Endothelial cell of umbilical vein (primary cell): ENCODE results near the gene CNR2. TPM values are rescaled to one million over a fixed set of nuclear protein-coding genes. Genes with fewer than 3 reads are reported as not detected.

Experiments
- BruUV-seq: library from RNA; stranded (reverse); fragments of 400-500 nt; replicated peaks from 2 replicates; lab custom pipeline; 2021; lab: Mats Ljungman, UMichigan
- CTCF ChIA-PET: fragments of 300-600, 350-600 bp; sonication (Branson Sonifier 250); formaldehyde crosslinking; loops from one replicate; lab custom pipeline; 2021; ENCODE audit warnings: antibody characterized with exemption, inconsistent platforms; lab: Charles Lee
- POLR2A ChIA-PET: fragments of 300-600, 350-600 bp; sonication (Branson Sonifier 250); formaldehyde crosslinking; loops from one replicate; lab custom pipeline; 2021; ENCODE audit warnings: antibody characterized with exemption, inconsistent platforms; lab: Charles Lee
- DNase-seq: peaks from one replicate; pipeline ENCODE4 v3.0.0-alpha.2; 2011; ENCODE audit warnings: low read depth, low spot score
- FAIRE-seq: peaks from 2 replicates; lab custom pipeline; 2011; peaks lifted over from hg19 to GRCh38; lab: Jason Lieb, UNC
- H2AFZ ChIP-seq: 2 replicates; pipeline ENCODE4 v1.6.0; 2012; ENCODE audit warnings: low read depth, low read length, control low read depth, inconsistent platforms
- H3K27ac ChIP-seq: 2 replicates; pipeline ENCODE4 v1.5.1; 2011; ENCODE audit warnings: low read depth, mild to moderate bottlenecking, control low read depth, low read length, moderate library complexity; ENCODE audit not compliant: insufficient read depth
- H3K27me3 ChIP-seq, 2 experiments: 2 replicates each; pipeline versions ENCODE4 v1.6.0 to v1.6.1; 2011; ENCODE audit warnings: low read length in 2 of 2, mixed read lengths in 1 of 2; ENCODE audit not compliant: control insufficient read depth in 2 of 2, insufficient read depth in 2 of 2
- H3K36me3 ChIP-seq, 2 experiments: 2 replicates in 1 of 2; 3 replicates in 1 of 2; pipeline ENCODE4 v1.5.1; 2011; ENCODE audit warnings: low read length in 2 of 2, mild to moderate bottlenecking in 1 of 2, moderate library complexity in 1 of 2; ENCODE audit not compliant: control insufficient read depth in 2 of 2, insufficient read depth in 2 of 2; ENCODE audit errors: extremely low read depth in 1 of 2
- H3K4me1 ChIP-seq: 3 replicates; pipeline ENCODE4 v1.5.1; 2011; ENCODE audit warnings: mild to moderate bottlenecking, low read length; ENCODE audit not compliant: control insufficient read depth, insufficient read depth; ENCODE audit errors: extremely low read depth
- H3K4me2 ChIP-seq: 2 replicates; pipeline ENCODE4 v1.6.1; 2011; ENCODE audit warnings: low read length, control low read depth, mixed read lengths; ENCODE audit not compliant: insufficient read depth
- H3K4me3 ChIP-seq, 3 experiments: fragments of 200-600 bp in 1 of 3; sonication (generic), shearing (Covaris generic) in 1 of 3; replicated peaks in 1 of 3; 2 replicates each; pipeline ENCODE4 v1.5.1; 2011 to 2016; ENCODE audit warnings: control low read depth in 3 of 3, low read length in 3 of 3, mild to moderate bottlenecking in 2 of 3, inconsistent platforms in 1 of 3, low read depth in 1 of 3, moderate library complexity in 1 of 3; ENCODE audit not compliant: insufficient read depth in 1 of 3
- H3K79me2 ChIP-seq: 2 replicates; pipeline ENCODE4 v1.6.0; 2012; ENCODE audit warnings: low read length, inconsistent platforms; ENCODE audit not compliant: control insufficient read depth, insufficient read depth
- H3K9ac ChIP-seq: replicated peaks from 2 replicates; pipeline ENCODE3; 2011; ENCODE audit warnings: low read length, control low read depth; ENCODE audit not compliant: insufficient read depth; ENCODE audit errors: extremely low read depth
- H3K9me1 ChIP-seq: replicated peaks from 3 replicates; pipeline ENCODE4 v1.6.0; 2011; ENCODE audit warnings: mild to moderate bottlenecking, low read length; ENCODE audit not compliant: control insufficient read depth, insufficient read depth; ENCODE audit errors: extremely low read depth
- H3K9me3 ChIP-seq: replicated peaks from 2 replicates; pipeline ENCODE4 v1.5.1; 2012; ENCODE audit warnings: low read length, inconsistent platforms; ENCODE audit not compliant: control insufficient read depth, insufficient read depth
- H4K20me1 ChIP-seq: replicated peaks from 2 replicates; pipeline ENCODE3; 2011; ENCODE audit warnings: mild to moderate bottlenecking, low read length; ENCODE audit not compliant: control insufficient read depth, insufficient read depth; ENCODE audit errors: extremely low read depth
- CTCF ChIP-seq, 2 donors: IDR thresholded peaks; 1 replicate in 1 of 2; 2 replicates in 1 of 2; pipeline ENCODE4 v1.5.1; 2011; ENCODE audit warnings: low read length in 2 of 2, mild to moderate bottlenecking in 2 of 2, moderate library complexity in 2 of 2, control low read depth in 1 of 2, inconsistent platforms in 1 of 2, low read depth in 1 of 2; ENCODE audit not compliant: insufficient read depth in 1 of 2; ENCODE audit errors: extremely low read depth in 1 of 2
- EZH2 ChIP-seq: IDR thresholded peaks from 2 replicates; pipeline ENCODE4 v1.6.1; 2012; ENCODE audit warnings: borderline replicate concordance, low read depth, mild to moderate bottlenecking, moderate library complexity, low read length, inconsistent platforms; ENCODE audit not compliant: severe bottlenecking
- FOS ChIP-seq: IDR thresholded peaks from 2 replicates; pipeline ENCODE4 v1.6.1; 2011; ENCODE audit warnings: mild to moderate bottlenecking, low read length, moderate library complexity, borderline replicate concordance; ENCODE audit not compliant: insufficient read depth
- GATA2 ChIP-seq: IDR thresholded peaks from 2 replicates; pipeline ENCODE4 v1.7.0; 2011; ENCODE audit warnings: low read depth, mild to moderate bottlenecking, moderate library complexity, mixed read lengths, low read length; ENCODE audit not compliant: insufficient read length, insufficient read depth
- JUN ChIP-seq: IDR thresholded peaks from 2 replicates; pipeline ENCODE4 v1.6.1; 2011; ENCODE audit warnings: borderline replicate concordance, low read depth; ENCODE audit not compliant: insufficient read length, insufficient read depth
- MAX ChIP-seq: IDR thresholded peaks from 2 replicates; pipeline ENCODE4 v1.6.1; 2011; ENCODE audit not compliant: insufficient read depth, insufficient read length
- MYC ChIP-seq: IDR thresholded peaks from one replicate; pipeline ENCODE4 v1.6.1; 2011; ENCODE audit warnings: mild to moderate bottlenecking, low read depth, low read length
- POLR2A ChIP-seq: IDR thresholded peaks from 2 replicates; pipeline ENCODE4 v1.6.1; 2012; ENCODE audit warnings: low read depth, mild to moderate bottlenecking, control low read depth, low read length
- POLR2AphosphoS5 ChIP-seq: IDR thresholded peaks from 2 replicates; pipeline ENCODE4 v1.6.1; 2012; ENCODE audit warnings: low read depth, mild to moderate bottlenecking, control low read depth, low read length, moderate library complexity; ENCODE audit not compliant: insufficient read depth
- dilution Hi-C: fragments of 300-500 bp; cut with MboI; formaldehyde crosslinking; loops from one replicate; pipeline ENCODE4 v1.15.0; 2019; ENCODE audit warnings: low sequenced_read_pairs; ENCODE audit not compliant: extremely low pct_ligation_motif_present
- intact Hi-C: fragments of 100-400 bp; cut with micrococcal nuclease; formaldehyde crosslinking; loops from one replicate; pipeline ENCODE4 v1.10.0; 2022
- polyA plus RNA-seq, 4 experiments: library from polyadenylated mRNA; depleted of rRNA in 3 of 4; stranded (reverse) in 3 of 4; unstranded in 1 of 4; fragments of >200 nt; gene quantifications; 2 replicates each; pipeline versions ENCODE4 v1.2.1 to v1.2.3, GENCODE V29; 2011 to 2012; ENCODE audit warnings: missing spikeins in 1 of 4
- total RNA-seq: library from RNA; stranded (reverse); gene quantifications from 2 replicates; pipeline ENCODE4 v1.2.3, GENCODE V29; 2021

Gene CNR2
- total and polyA plus RNA-seq, 2 donors (not counting 3 experiments of a cell fraction or from before 2014, with no cell fraction given), result not detected

- no peak overlapping the region for H3K4me2 ChIP-seq
- H3K9ac ChIP-seq, result no peak overlapping the region
- TF ChIP-seq JUN, result no peak
- TF ChIP-seq POLR2AphosphoS5, result no peak
- TF ChIP-seq POLR2A, result no peak
- no peak for TF ChIP-seq GATA2
- no peak for TF ChIP-seq CTCF (IDR thresholded peaks at IDR 0.05; ENCODE audit: extremely low read depth in 1 of 2, insufficient read depth in 1 of 2, low read depth in 1 of 2, low read length in 2 of 2)
- no peak for TF ChIP-seq MYC
- TF ChIP-seq MAX, result no peak
- no peak for TF ChIP-seq EZH2
- no peak for TF ChIP-seq FOS
- H4K20me1 ChIP-seq, result no peaks in the 10 kb centered on the region
- H3K4me1 ChIP-seq, result no peaks in the 10 kb centered on the region
- dilution Hi-C loops (no loop called here), intact Hi-C loops (no loop called here)
- H3K27ac ChIP-seq, result no peak overlapping the region
- DNase-seq (no peak), FAIRE-seq (no peak)
- no peaks in the 10 kb centered on the region for H3K9me3 ChIP-seq
- H3K79me2 ChIP-seq, result no peaks in the 10 kb centered on the region
- no peak overlapping the region for H3K4me3 ChIP-seq
- CTCF ChIA-PET, result interaction anchor here (1.5 kb wide), 1 partner anchor 91 kb away, joined by 4 read pairs; no protein-coding TSS in a partner anchor
- peaks cover 4 to 7% of the 10 kb centered on the region in 2 experiments for H3K27me3 ChIP-seq
- H3K9me1 ChIP-seq, result no peaks in the 10 kb centered on the region
- BruUV-seq, result no TSS peak
- POLR2A ChIA-PET, result no interaction called here
- no peak overlapping the region for H2AFZ ChIP-seq
- no peaks in the 10 kb centered on the region for H3K36me3 ChIP-seq
Observed at GRCh38 chr1:23862640-23863039, 50.5 kb downstream of the CNR2 start.
